Esophagus (tissue), 2 donors: ENCODE results near the gene CDH22. TPM values are rescaled to one million over a fixed set of nuclear protein-coding genes. Genes with fewer than 3 reads are reported as not detected.

Source experiments
- H3K27ac ChIP-seq, 2 donors: one replicate each; pipeline ENCODE4 v1.5.1; 2013; ENCODE audit warnings: low read depth in 2 of 2, mild to moderate bottlenecking in 2 of 2, inconsistent platforms in 1 of 2, low read length in 1 of 2, moderate library complexity in 1 of 2
- H3K27me3 ChIP-seq, 2 donors: one replicate each; pipeline ENCODE4 v1.6.1; 2013; ENCODE audit warnings: low read length in 2 of 2, control low read depth in 1 of 2, mild to moderate bottlenecking in 1 of 2; ENCODE audit not compliant: insufficient read depth in 2 of 2, control insufficient read depth in 1 of 2
- H3K36me3 ChIP-seq, 2 donors: one replicate each; pipeline ENCODE4 v1.6.1; 2013; ENCODE audit warnings: low read length in 1 of 2; ENCODE audit not compliant: control insufficient read depth in 2 of 2, insufficient read depth in 2 of 2
- H3K4me1 ChIP-seq, 2 donors: one replicate each; pipeline ENCODE4 v1.6.1; 2013; ENCODE audit warnings: low read length in 1 of 2; ENCODE audit not compliant: control insufficient read depth in 2 of 2, insufficient read depth in 2 of 2
- H3K4me3 ChIP-seq, 2 donors: one replicate each; pipeline ENCODE4 v1.5.1; 2013; ENCODE audit warnings: low read length in 2 of 2, mild to moderate bottlenecking in 2 of 2, low read depth in 1 of 2, moderate library complexity in 1 of 2
- H3K9me3 ChIP-seq, 2 donors: one replicate each; pipeline ENCODE4 v1.6.1; 2013; ENCODE audit warnings: mild to moderate bottlenecking in 2 of 2, low read depth in 1 of 2, low read length in 1 of 2, moderate library complexity in 1 of 2; ENCODE audit not compliant: control insufficient read depth in 2 of 2, insufficient read depth in 1 of 2
- WGBS, 2 donors: extraction: QIAGEN DNeasy Blood & Tissue Kit; methylation state at CpG; one replicate each; pipeline ENCODE4 v1.1.7; 2013; 5-methylcytosine and 5-hydroxymethylcytosine counted together
- polyA plus RNA-seq, 2 donors: library from polyadenylated mRNA; stranded (reverse); fragments of 200-250 nt; gene quantifications; one replicate each; pipeline ENCODE4 v1.2.3, GENCODE V29; 2013
- donor health status: healthy with polysubstance abuse.
- donor health status: Bipolar disorder and iron deficiency.

The CDH22 gene
- polyA plus RNA-seq, 2 donors, result 0.55 to 0.86 TPM

- 29 to 30% methylated on average over 8 of the region's 8 CpGs for WGBS, 2 donors
These were observed 168.9 kb downstream of the CDH22 start for GRCh38 chr20:46139266-46139889.

GRCh38 chr20:46137816-46138215 is 170.5 kb downstream of the CDH22 start:
- Histone ChIP-seq H3K27ac (no peak overlapping the region), H3K4me1 (peaks cover 5 to 18% of the 10 kb centered on the region in 2 donors), H3K9me3 (no peaks in the 10 kb centered on the region), H3K4me3 (no peak overlapping the region), H3K36me3 (no peaks in the 10 kb centered on the region), H3K27me3 (no peaks in the 10 kb centered on the region)
- 62 to 73% methylated on average over 5 of the region's 5 CpGs for WGBS, 2 donors

More at GRCh38 chr20:46139266-46139889, 168.9 kb downstream of the CDH22 start:
- no peaks in the 10 kb centered on the region for H3K9me3 ChIP-seq
- no peaks in the 10 kb centered on the region for H3K27me3 ChIP-seq
- H3K4me1 ChIP-seq, result peaks cover 5 to 18% of the 10 kb centered on the region in 2 donors
- H3K36me3 ChIP-seq, result no peaks in the 10 kb centered on the region
- peak overlapping the region in 1 of 2 donors; percentile 1 for H3K27ac ChIP-seq
- H3K4me3 ChIP-seq, result no peak overlapping the region

- H3K36me3 ChIP-seq, result no peaks in the 10 kb centered on the region
- H3K4me3 ChIP-seq, result no peak overlapping the region
- no peaks in the 10 kb centered on the region for H3K9me3 ChIP-seq
- H3K4me1 ChIP-seq, result peaks cover 5 to 18% of the 10 kb centered on the region in 2 donors
- H3K27ac ChIP-seq, result no peak overlapping the region
- H3K27me3 ChIP-seq, result no peaks in the 10 kb centered on the region
- 49 to 57% methylated on average over 12 of the region's 12 CpGs for WGBS, 2 donors
These were observed 172.3 kb downstream of the CDH22 start for GRCh38 chr20:46135856-46136633.

GRCh38 chr20:46134716-46135115 is 173.6 kb downstream of the CDH22 start:
- Histone ChIP-seq H3K27me3 (no peaks in the 10 kb centered on the region), H3K4me1 (peaks cover 5 to 15% of the 10 kb centered on the region in 2 donors), H3K36me3 (no peaks in the 10 kb centered on the region), H3K27ac (no peak overlapping the region), H3K4me3 (no peak overlapping the region), H3K9me3 (no peaks in the 10 kb centered on the region)
- 81 to 89% methylated on average over 6 to 7 of the region's 7 CpGs for WGBS, 2 donors

GRCh38 chr20:46133886-46134654 is 174.2 kb downstream of the CDH22 start:
- H3K4me1 ChIP-seq, result peaks cover 0 to 11% of the 10 kb centered on the region in 2 donors
- H3K27me3 ChIP-seq, result no peaks in the 10 kb centered on the region

GRCh38 chr20:46132705-46133120 is 175.6 kb downstream of the CDH22 start:
- WGBS, 2 donors, result 12 to 15% methylated on average over 17 of the region's 17 CpGs
- no peaks in the 10 kb centered on the region for H3K9me3 ChIP-seq
- no peaks in the 10 kb centered on the region for H3K27me3 ChIP-seq
- H3K4me1 ChIP-seq, result peaks cover 0 to 4% of the 10 kb centered on the region in 2 donors
- H3K36me3 ChIP-seq, result no peaks in the 10 kb centered on the region
- no peak overlapping the region for H3K4me3 ChIP-seq
- H3K27ac ChIP-seq, result no peak overlapping the region

More at GRCh38 chr20:46133886-46134654, 174.2 kb downstream of the CDH22 start:
- Histone ChIP-seq H3K36me3 (no peaks in the 10 kb centered on the region), H3K9me3 (no peaks in the 10 kb centered on the region), H3K4me3 (no peak overlapping the region), H3K27ac (no peak overlapping the region)
- WGBS, 2 donors, result 77 to 81% methylated on average over 11 of the region's 11 CpGs

- 20 to 25% methylated on average over 6 of the region's 6 CpGs for WGBS, 2 donors
These were observed 176.9 kb downstream of the CDH22 start for GRCh38 chr20:46131396-46131795.

GRCh38 chr20:46130534-46130933 is 177.8 kb downstream of the CDH22 start:
- 52 to 59% methylated on average over 4 of the region's 4 CpGs for WGBS, 2 donors
- Histone ChIP-seq H3K4me1 (no peaks in the 10 kb centered on the region), H3K9me3 (no peaks in the 10 kb centered on the region), H3K4me3 (no peak overlapping the region), H3K27ac (no peak overlapping the region), H3K27me3 (no peaks in the 10 kb centered on the region), H3K36me3 (no peaks in the 10 kb centered on the region)

More at GRCh38 chr20:46131396-46131795, 176.9 kb downstream of the CDH22 start:
- Histone ChIP-seq H3K27me3 (no peaks in the 10 kb centered on the region), H3K36me3 (no peaks in the 10 kb centered on the region), H3K4me1 (no peaks in the 10 kb centered on the region), H3K4me3 (no peak overlapping the region), H3K9me3 (no peaks in the 10 kb centered on the region), H3K27ac (no peak overlapping the region)

GRCh38 chr20:46129955-46130481 is 178.3 kb downstream of the CDH22 start:
- Histone ChIP-seq H3K4me1 (no peaks in the 10 kb centered on the region), H3K4me3 (no peak overlapping the region), H3K27me3 (no peaks in the 10 kb centered on the region), H3K36me3 (no peaks in the 10 kb centered on the region), H3K9me3 (no peaks in the 10 kb centered on the region), H3K27ac (no peak overlapping the region)
- 28 to 41% methylated on average over 5 of the region's 5 CpGs for WGBS, 2 donors
